Smooth muscle cell (in vitro differentiated cells): ENCODE data around the gene LPIN1. TPM values are rescaled to one million over a fixed set of nuclear protein-coding genes. Genes with fewer than 3 reads are reported as not detected.

Source experiments
- DNase-seq: peaks from one replicate; lab custom pipeline; 2025; ENCODE audit not compliant: unreplicated experiment; lab: John Stamatoyannopoulos, UW
- H2AFZ ChIP-seq: fragments of 200-600 bp; sonication (generic); 2 replicates; pipeline ENCODE4 v1.6.0; 2016; ENCODE audit warnings: antibody characterized with exemption, low read depth, mild to moderate bottlenecking
- H3F3A ChIP-seq: fragments of 200-600 bp; sonication (generic); 2 replicates; pipeline ENCODE4 v1.6.0; 2017; ENCODE audit warnings: antibody characterized with exemption, low read depth
- H3K27ac ChIP-seq: fragments of 200-600 bp; sonication (generic); 2 replicates; pipeline ENCODE4 v1.5.1; 2016; ENCODE audit warnings: low read depth, mild to moderate bottlenecking
- H3K27me3 ChIP-seq: fragments of 200-600 bp; sonication (generic); 2 replicates; pipeline ENCODE4 v1.6.1; 2016; ENCODE audit warnings: low read depth, mild to moderate bottlenecking
- H3K36me3 ChIP-seq: fragments of 200-600 bp; sonication (generic); 2 replicates; pipeline ENCODE4 v1.5.1; 2016; ENCODE audit warnings: low read depth
- H3K4me1 ChIP-seq: fragments of 200-600 bp; sonication (generic); 2 replicates; pipeline ENCODE4 v1.5.1; 2016; ENCODE audit warnings: low read depth
- H3K4me2 ChIP-seq: fragments of 200-600 bp; sonication (generic); 2 replicates; pipeline ENCODE4 v1.6.0; 2016; ENCODE audit warnings: mild to moderate bottlenecking
- H3K4me3 ChIP-seq: fragments of 200-600 bp; sonication (generic); 2 replicates; pipeline ENCODE4 v1.5.1; 2016; ENCODE audit warnings: mild to moderate bottlenecking
- H3K79me2 ChIP-seq: fragments of 200-600 bp; sonication (generic); 2 replicates; pipeline ENCODE4 v1.6.0; 2016; ENCODE audit warnings: low read depth, mild to moderate bottlenecking
- H3K9ac ChIP-seq: fragments of 200-600 bp; sonication (generic); 2 replicates; pipeline ENCODE4 v1.6.0; 2016; ENCODE audit warnings: low read depth
- H3K9me3 ChIP-seq: fragments of 200-600 bp; sonication (generic); replicated peaks from 2 replicates; pipeline ENCODE4 v1.5.1; 2016; ENCODE audit warnings: low read depth
- H4K20me1 ChIP-seq: fragments of 200-600 bp; sonication (generic); 2 replicates; pipeline ENCODE4 v1.6.0; 2016; ENCODE audit warnings: low read depth
- WGBS: methylation state at CpG from one replicate; pipeline ENCODE4 v1.1.7; 2016; ENCODE audit warnings: low lambda C conversion rate; 5-methylcytosine and 5-hydroxymethylcytosine counted together
- polyA plus RNA-seq: library from polyadenylated mRNA; unstranded; fragments of >200 nt; fragmentation: Nextera tagmentation; extraction: Ambion mirVana; gene quantifications from 2 replicates; pipeline ENCODE4 v1.2.1, GENCODE V29; 2016
- total RNA-seq: library from RNA; depleted of rRNA; stranded (reverse); fragments of >200 nt; gene quantifications from 2 replicates; pipeline ENCODE4 v1.2.3, GENCODE V29; 2014
- TF ChIP-seq, protein P1 (sequence below): fragments of 200-600 bp; sonication (generic); IDR thresholded peaks from 2 replicates; pipeline ENCODE4 v1.5.1; 2017; ENCODE audit warnings: borderline replicate concordance, mild to moderate bottlenecking, antibody characterized with exemption; ENCODE audit not compliant: insufficient read depth, poor library complexity, severe bottlenecking

LPIN1 gene
- total and polyA plus RNA-seq, 2 experiments from 2014 or later, result 13.8 to 17.9 TPM

DNA sequence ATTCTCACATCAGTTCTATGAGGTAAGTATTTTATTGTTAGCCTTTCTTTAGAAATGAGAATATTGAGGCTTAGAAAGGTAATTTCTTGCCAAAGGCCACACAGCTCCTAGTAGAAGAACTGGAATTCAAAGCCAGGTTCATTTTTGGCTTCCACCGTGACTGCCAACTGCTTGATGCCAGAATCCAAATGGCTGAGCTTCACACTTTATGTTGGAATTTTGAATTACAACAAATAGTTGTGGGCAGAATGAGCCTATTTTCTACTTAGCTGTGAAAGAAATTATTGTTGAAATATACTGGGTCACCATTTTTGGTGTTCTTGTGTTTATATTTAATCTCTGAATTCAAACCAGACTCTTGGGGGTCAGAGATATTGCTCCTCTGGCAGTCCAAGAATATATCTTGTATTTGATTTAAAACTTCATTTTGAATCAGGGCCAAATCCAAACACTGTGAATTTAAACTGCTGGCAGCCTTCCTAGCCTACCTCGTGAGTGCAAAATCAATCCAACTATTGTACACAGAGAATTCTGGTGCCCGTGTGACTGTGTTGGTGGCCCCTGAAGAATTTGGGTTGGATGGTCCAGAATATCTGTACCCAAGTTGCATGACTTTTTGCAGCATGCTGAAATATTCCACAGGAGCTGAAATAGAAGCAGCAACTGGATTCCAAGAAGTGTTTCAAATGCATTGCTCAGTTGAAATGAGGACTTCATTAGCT, 35.6 kb upstream of the LPIN1 start:
- no peaks in the 10 kb centered on the region for H3K27me3 ChIP-seq
- H3K4me3 ChIP-seq, result no peak overlapping the region
- no peak overlapping the region for H3K9ac ChIP-seq
- H3K27ac ChIP-seq, result no peak overlapping the region
- H3K4me1 ChIP-seq, result no peaks in the 10 kb centered on the region
- no peaks in the 10 kb centered on the region for H3F3A ChIP-seq
- H3K9me3 ChIP-seq, result no peaks in the 10 kb centered on the region
- no peak overlapping the region for H3K4me2 ChIP-seq
- WGBS, result 94% methylated on average over 3 of the region's 3 CpGs
- TF ChIP-seq, protein P1, sequence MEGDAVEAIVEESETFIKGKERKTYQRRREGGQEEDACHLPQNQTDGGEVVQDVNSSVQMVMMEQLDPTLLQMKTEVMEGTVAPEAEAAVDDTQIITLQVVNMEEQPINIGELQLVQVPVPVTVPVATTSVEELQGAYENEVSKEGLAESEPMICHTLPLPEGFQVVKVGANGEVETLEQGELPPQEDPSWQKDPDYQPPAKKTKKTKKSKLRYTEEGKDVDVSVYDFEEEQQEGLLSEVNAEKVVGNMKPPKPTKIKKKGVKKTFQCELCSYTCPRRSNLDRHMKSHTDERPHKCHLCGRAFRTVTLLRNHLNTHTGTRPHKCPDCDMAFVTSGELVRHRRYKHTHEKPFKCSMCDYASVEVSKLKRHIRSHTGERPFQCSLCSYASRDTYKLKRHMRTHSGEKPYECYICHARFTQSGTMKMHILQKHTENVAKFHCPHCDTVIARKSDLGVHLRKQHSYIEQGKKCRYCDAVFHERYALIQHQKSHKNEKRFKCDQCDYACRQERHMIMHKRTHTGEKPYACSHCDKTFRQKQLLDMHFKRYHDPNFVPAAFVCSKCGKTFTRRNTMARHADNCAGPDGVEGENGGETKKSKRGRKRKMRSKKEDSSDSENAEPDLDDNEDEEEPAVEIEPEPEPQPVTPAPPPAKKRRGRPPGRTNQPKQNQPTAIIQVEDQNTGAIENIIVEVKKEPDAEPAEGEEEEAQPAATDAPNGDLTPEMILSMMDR, result no peak
- no peaks in the 10 kb centered on the region for H4K20me1 ChIP-seq
- no peaks in the 10 kb centered on the region for H3K36me3 ChIP-seq
- no peak for DNase-seq
- H2AFZ ChIP-seq, result no peak overlapping the region
- H3K79me2 ChIP-seq, result no peaks in the 10 kb centered on the region

DNA sequence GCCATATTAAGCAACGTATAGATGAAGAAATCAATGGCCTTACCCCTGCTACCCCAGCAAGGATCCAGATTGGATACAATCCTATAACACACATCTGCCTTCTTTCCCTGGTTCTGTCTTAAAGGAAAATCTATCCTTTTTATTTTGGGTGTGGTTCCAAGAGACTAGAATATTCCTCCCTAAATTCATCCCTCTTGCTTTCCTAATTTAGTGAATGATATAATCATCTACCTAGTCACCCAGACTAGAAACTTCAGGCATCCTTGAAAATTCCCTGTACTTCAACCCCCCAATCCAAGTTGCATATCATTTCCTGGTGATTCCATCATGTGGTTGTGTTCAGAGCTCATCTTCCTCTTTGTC, 35.1 kb upstream of the LPIN1 start:
- DNase-seq, result no peak
- TF ChIP-seq, protein P1, result no peak
- H3K4me2 ChIP-seq, result no peak overlapping the region
- H3K4me1 ChIP-seq, result no peaks in the 10 kb centered on the region
- H4K20me1 ChIP-seq, result no peaks in the 10 kb centered on the region
- H2AFZ ChIP-seq, result no peak overlapping the region
- no peaks in the 10 kb centered on the region for H3F3A ChIP-seq
- no peak overlapping the region for H3K4me3 ChIP-seq
- no peaks in the 10 kb centered on the region for H3K36me3 ChIP-seq
- H3K27me3 ChIP-seq, result no peaks in the 10 kb centered on the region
- no peak overlapping the region for H3K27ac ChIP-seq
- WGBS, result 96% methylated on average over 1 of the region's 1 CpG
- no peaks in the 10 kb centered on the region for H3K9me3 ChIP-seq
- no peak overlapping the region for H3K9ac ChIP-seq
- no peaks in the 10 kb centered on the region for H3K79me2 ChIP-seq

DNA sequence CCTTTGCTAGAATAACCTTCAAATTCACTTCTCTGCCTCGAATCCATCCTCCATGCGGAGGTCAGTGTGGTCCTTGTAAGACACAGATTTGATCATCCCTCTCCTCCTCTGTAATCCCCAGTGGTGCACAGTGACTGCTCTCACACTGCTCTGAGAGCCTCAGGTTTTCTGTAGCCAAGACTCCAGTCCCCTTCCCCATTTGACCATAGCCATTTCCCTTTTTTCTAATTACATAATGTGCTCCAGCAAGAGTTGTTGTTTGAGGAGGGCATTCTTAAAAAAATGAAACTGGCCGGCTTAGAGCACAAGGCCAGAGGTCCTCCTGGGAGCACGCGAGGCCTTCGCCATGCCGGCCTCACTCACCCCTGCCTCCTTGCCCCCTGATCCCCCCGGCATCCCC, 34.7 kb upstream of the LPIN1 start:
- Histone ChIP-seq H2AFZ (no peak overlapping the region), H3K36me3 (no peaks in the 10 kb centered on the region), H3K27ac (no peak overlapping the region), H3K9me3 (no peaks in the 10 kb centered on the region), H4K20me1 (no peaks in the 10 kb centered on the region), H3K4me3 (no peak overlapping the region), H3K27me3 (no peaks in the 10 kb centered on the region), H3K4me1 (no peaks in the 10 kb centered on the region), H3K9ac (no peak overlapping the region), H3K79me2 (no peaks in the 10 kb centered on the region), H3F3A (no peaks in the 10 kb centered on the region), H3K4me2 (no peak overlapping the region)
- WGBS, result 84% methylated on average over 8 of the region's 8 CpGs
- TF ChIP-seq, protein P1, result no peak
- DNase-seq, result no peak

DNA sequence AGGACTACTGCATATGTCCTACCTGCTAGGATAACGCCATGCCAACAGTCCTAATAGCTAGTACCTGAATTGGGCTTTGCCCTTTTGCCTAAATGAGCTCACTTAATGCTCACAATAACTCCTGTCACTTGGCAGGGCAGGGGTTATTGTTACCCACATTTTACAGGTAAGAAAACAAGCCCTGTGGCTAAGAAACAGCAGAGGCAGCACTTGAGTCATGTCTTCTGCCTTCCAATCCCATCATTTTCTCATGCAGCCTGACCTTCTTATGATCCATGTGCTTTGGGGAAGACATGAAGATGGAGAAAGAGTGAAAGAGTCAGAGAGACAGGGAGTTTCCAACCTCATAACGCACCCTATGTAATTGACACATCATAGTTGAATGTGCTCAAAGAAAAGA, 33.6 kb upstream of the LPIN1 start:
- DNase-seq, result no peak

More for the DNA sequence above, 33.6 kb upstream of the LPIN1 start:
- Histone ChIP-seq H3K4me3 (no peak overlapping the region), H3F3A (no peaks in the 10 kb centered on the region), H3K36me3 (no peaks in the 10 kb centered on the region), H4K20me1 (no peaks in the 10 kb centered on the region), H3K4me2 (no peak overlapping the region), H3K27ac (no peak overlapping the region), H3K27me3 (peaks cover under 1% of the 10 kb centered on the region), H3K79me2 (no peaks in the 10 kb centered on the region), H3K9me3 (no peaks in the 10 kb centered on the region), H3K9ac (no peak overlapping the region), H3K4me1 (no peaks in the 10 kb centered on the region), H2AFZ (no peak overlapping the region)
- TF ChIP-seq, protein P1, result no peak
- 89% methylated on average over 2 of the region's 2 CpGs for WGBS
